Retinal pigment epithelial cell (primary cell): Measurements from ENCODE around the gene NCK2.

Experiments
- DNase-seq: peaks from one replicate; pipeline ENCODE4 v3.0.0-alpha.2; 2010; ENCODE audit warnings: low read depth
- H3K4me3 ChIP-seq: 2 replicates; pipeline ENCODE4 v1.5.1; 2011; ENCODE audit warnings: mild to moderate bottlenecking, low read length, control low read depth, moderate library complexity
- TF ChIP-seq, protein P1 (sequence below): conservative IDR thresholded peaks from 2 replicates; pipeline ENCODE4 v1.5.1; 2011; ENCODE audit warnings: low read depth, low read length, control low read depth, inconsistent platforms

NCK2 gene

DNA sequence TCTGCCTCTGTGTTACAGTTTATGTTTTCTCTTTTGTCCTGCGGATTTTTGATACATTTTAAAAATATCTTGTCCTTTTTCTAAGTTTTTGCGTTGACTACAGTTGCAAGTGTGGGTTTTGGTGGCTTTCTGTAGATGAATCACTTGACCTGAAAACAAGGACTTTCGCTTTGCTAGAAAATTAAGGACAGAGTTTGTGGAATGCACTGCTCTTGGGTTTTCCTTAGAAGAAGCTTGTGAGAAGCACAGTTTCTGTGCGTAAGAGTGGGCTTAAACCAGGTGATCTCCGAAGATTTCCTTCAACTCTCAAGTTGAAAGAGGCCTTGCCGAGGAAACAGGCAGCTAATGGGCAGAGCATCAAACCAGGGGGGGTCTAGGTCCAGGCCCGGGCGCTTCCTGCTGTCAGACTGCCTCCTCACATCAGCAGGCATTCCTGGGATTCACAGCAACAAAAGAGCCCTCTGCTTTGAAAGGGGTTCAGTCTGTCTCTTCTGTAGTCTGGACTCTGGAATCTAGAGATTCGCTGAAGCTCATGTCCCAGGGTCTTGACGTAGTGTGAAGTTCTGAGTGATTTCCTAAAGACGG, 17.3 kb downstream of the NCK2 start:
- DNase-seq = no peak
- H3K4me3 ChIP-seq = no peak overlapping the region
- TF ChIP-seq, protein P1, sequence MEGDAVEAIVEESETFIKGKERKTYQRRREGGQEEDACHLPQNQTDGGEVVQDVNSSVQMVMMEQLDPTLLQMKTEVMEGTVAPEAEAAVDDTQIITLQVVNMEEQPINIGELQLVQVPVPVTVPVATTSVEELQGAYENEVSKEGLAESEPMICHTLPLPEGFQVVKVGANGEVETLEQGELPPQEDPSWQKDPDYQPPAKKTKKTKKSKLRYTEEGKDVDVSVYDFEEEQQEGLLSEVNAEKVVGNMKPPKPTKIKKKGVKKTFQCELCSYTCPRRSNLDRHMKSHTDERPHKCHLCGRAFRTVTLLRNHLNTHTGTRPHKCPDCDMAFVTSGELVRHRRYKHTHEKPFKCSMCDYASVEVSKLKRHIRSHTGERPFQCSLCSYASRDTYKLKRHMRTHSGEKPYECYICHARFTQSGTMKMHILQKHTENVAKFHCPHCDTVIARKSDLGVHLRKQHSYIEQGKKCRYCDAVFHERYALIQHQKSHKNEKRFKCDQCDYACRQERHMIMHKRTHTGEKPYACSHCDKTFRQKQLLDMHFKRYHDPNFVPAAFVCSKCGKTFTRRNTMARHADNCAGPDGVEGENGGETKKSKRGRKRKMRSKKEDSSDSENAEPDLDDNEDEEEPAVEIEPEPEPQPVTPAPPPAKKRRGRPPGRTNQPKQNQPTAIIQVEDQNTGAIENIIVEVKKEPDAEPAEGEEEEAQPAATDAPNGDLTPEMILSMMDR = no peak

DNA sequence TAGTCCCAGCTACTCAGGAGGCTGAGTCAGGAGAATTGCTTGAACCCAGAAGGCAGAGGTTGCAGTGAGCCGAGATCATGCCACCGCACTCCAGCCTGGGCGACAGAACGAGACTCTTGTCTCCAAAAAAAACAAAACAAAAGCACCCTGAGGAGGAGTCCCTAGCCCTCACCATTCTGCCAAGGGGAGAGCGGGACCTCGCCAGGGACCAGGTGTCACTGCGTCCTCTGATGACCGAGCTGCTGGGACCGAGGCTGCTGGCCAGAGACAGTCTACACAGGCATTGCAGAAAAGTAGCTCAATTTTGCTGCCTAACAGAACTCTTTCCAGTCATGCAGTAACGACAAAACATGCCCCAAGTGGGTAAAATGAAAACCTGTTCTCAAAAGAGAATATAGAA, 18.4 kb downstream of the NCK2 start:
- TF ChIP-seq, protein P1 = no peak
- DNase-seq = no peak
- H3K4me3 ChIP-seq = no peak overlapping the region

DNA sequence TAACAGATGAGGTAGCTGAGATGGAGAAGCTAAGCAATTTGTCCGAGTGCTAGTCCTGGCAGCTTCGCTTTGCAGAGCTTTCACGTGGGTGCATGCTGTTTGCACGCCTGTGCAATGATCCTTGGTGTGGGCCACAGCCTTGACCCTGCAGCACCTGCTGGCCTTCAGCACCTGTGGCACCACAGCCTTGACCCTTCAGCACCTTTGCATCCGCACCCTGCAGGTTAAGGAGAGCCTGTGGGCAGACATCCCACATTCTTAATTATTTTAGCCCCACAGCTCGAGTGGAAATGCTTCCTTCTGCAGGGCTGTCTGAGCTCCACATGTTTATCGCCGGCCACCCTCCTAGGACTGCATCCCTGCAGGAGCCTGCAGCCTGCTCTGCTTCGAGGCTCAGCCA, 19.3 kb downstream of the NCK2 start:
- no peak for DNase-seq
- TF ChIP-seq, protein P1 = no peak
- H3K4me3 ChIP-seq = no peak overlapping the region

DNA sequence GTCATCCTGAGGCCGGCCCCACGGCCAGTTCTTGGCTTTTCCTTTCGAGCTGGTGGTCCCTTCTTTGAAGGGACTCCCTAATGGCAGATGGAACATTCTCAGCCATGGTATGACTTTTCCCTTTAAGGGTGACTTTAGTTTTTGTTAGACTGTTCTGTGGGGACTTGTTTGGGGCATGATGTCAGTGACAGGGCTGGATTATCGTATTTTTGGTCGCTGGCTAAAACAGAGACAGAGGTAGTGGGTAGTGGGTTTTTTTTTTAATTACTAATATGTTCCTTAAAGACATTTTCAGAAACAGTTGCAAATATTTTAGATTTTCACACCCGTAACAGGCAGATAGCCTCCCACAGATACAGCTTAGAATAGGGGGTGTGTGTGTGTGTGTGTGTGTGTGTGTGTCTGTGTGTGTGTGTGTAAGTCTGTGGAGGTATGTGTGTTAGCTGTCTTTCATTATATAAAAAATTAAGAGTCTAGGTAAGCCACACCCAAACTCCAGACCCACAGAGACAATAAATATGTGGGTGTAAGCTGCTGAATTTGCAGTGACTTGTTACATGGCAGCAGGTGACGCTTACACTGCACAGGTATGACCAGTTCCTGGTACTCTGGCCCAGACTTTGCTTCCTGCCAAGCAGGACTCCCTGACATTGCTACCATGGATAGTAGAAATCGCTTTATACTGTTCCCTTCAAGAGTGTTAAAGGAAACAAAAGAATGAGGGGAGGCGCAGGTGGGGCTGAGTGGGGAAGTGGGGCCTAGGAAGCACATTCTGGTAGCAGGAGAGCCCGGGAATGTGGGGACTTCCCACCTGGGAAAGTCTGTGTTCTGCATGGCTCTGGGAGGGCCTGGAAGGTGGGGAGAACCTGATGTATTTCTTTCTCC, 20.9 kb downstream of the NCK2 start:
- H3K4me3 ChIP-seq = no peak overlapping the region
- no peak for DNase-seq
- TF ChIP-seq, protein P1 = no peak

DNA sequence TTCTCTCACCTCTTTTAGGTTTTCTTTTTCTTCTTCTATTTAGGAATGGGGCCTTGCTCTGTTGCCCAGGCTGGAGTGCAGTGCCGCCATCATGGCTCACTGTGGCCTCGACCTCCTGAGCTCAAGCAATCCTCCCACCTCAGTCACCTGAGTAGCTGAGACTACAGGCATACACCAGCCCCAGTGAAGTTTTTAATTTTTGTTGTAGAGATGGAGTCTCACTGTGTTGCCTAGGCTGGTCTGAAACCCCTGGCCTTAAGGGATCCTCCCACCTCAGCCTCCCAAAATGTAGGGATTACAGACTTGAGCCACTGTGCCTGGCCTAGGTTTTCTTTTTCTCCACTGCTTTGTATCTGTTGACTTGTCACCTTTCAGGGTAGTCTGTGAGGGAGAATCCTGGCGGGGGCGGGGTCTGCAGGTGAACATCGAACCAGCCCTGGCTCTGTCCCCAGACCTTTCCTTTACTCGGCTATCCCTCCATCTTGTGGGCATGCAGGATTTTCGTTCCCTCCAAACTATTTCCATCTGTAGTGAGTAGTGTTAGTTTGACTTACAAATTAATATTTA, 21.7 kb downstream of the NCK2 start:
- no peak for DNase-seq
- TF ChIP-seq, protein P1 = no peak
- no peak overlapping the region for H3K4me3 ChIP-seq

DNA sequence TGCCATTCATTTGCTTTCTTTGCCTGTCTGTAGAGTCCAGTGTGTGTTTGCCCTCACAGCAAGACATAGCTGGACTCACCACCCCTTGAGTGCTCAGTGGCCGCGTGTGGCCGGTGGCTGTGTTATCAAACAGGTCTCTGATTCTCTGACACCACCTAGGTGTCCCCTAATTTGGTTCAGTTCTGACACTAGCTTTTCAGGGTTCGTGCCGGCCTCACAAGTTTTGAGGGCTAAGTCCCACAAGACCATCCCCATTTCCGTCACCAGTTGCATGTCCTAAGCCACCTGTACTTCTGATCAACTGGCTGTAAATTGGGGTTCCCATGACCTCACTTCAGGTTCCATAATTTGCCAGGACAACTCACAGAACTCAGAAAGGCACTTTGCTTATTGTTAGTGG, 23.5 kb downstream of the NCK2 start:
- TF ChIP-seq, protein P1 = no peak
- DNase-seq = no peak
- no peak overlapping the region for H3K4me3 ChIP-seq
